Keratinocyte (primary cell): ENCODE results near the gene SLC35A5.

Experiments used
- EZH2 ChIP-seq: IDR thresholded peaks from one replicate; pipeline ENCODE4 v1.6.1; 2012; ENCODE audit warnings: inconsistent platforms, mild to moderate bottlenecking, low read length, moderate library complexity
- TF ChIP-seq, protein P1 (sequence below), 3 experiments: IDR thresholded peaks in 1 of 3; conservative IDR thresholded peaks in 1 of 3; optimal IDR thresholded peaks in 1 of 3; 2 replicates in 2 of 3; 3 replicates in 1 of 3; pipeline versions ENCODE3 to v1.5.1; 2011; ENCODE audit warnings: low read length in 3 of 3, mild to moderate bottlenecking in 3 of 3, moderate library complexity in 2 of 3, control low read depth in 1 of 3, inconsistent platforms in 1 of 3; ENCODE audit not compliant: insufficient read depth in 2 of 3; ENCODE audit errors: extremely low read depth in 1 of 3

DNA sequence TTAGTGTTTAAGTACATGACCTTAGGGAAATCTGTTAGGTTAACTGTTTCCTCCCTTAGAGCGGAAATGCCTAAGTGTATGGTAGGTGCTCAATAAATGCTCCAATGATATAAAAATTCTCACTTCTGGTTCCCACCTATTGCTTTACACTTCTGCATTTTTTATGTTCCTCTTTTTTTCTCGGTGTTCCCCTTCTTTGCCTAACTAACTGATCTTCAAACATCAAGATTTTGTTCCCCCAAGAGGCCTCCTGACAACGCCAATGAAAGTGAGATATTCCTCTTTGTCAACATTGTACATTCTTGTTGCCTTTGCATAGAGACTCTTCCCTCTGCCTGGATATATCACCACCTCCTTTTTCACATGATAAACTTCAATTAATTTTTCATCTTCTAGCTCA lies 17.4 kb downstream of the SLC35A5 start:
- TF ChIP-seq, protein P1, sequence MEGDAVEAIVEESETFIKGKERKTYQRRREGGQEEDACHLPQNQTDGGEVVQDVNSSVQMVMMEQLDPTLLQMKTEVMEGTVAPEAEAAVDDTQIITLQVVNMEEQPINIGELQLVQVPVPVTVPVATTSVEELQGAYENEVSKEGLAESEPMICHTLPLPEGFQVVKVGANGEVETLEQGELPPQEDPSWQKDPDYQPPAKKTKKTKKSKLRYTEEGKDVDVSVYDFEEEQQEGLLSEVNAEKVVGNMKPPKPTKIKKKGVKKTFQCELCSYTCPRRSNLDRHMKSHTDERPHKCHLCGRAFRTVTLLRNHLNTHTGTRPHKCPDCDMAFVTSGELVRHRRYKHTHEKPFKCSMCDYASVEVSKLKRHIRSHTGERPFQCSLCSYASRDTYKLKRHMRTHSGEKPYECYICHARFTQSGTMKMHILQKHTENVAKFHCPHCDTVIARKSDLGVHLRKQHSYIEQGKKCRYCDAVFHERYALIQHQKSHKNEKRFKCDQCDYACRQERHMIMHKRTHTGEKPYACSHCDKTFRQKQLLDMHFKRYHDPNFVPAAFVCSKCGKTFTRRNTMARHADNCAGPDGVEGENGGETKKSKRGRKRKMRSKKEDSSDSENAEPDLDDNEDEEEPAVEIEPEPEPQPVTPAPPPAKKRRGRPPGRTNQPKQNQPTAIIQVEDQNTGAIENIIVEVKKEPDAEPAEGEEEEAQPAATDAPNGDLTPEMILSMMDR (optimal IDR thresholded peaks at IDR 0.05 in 1 of 3, IDR thresholded peaks at IDR 0.05 in 1 of 3, conservative IDR thresholded peaks at IDR 0.05 in 1 of 3; ENCODE audit: extremely low read depth in 1 of 3, insufficient read depth in 2 of 3, low read length in 3 of 3): no peak
- TF ChIP-seq EZH2: no peak
